Brain microvascular endothelial cell (primary cell): ENCODE results near the gene ARHGEF7.

Experiments used
- DNase-seq: peaks from one replicate; pipeline ENCODE4 v3.0.0-alpha.2; 2020
- H3K27ac ChIP-seq: fragments of 250-450 bp; sonication (Bioruptor Pico); 2 replicates; pipeline ENCODE4 v1.5.1; 2020; ENCODE audit warnings: mild to moderate bottlenecking, moderate library complexity
- H3K27me3 ChIP-seq: fragments of 250-450 bp; sonication (Bioruptor Pico); replicated peaks from 2 replicates; pipeline ENCODE4 v1.5.1; 2020; ENCODE audit warnings: mild to moderate bottlenecking
- H3K36me3 ChIP-seq: fragments of 250-450 bp; sonication (Bioruptor Pico); replicated peaks from 2 replicates; pipeline ENCODE4 v1.5.1; 2020; ENCODE audit warnings: mild to moderate bottlenecking
- H3K4me3 ChIP-seq: 2 replicates; pipeline ENCODE4 v1.5.1; 2011; ENCODE audit warnings: low read depth, mild to moderate bottlenecking, control low read depth, low read length, moderate library complexity
- in situ Hi-C: cut with HindIII; loops from 2 replicates; pipeline ENCODE4 v1.10.0; 2017; ENCODE audit warnings: low sequenced_read_pairs, low pct_ligation_motif_present
- TF ChIP-seq, protein P1 (sequence below): IDR thresholded peaks from 2 replicates; pipeline ENCODE4 v1.5.1; 2011; ENCODE audit warnings: low read depth, mild to moderate bottlenecking, moderate library complexity, low read length, control low read depth, inconsistent platforms; ENCODE audit errors: missing control alignments

Gene ARHGEF7

GRCh38 chr13:111316161-111316730 lies 201.1 kb downstream of the ARHGEF7 start:
- Histone ChIP-seq H3K4me3 (no peak overlapping the region), H3K36me3 (peaks cover 6% of the 10 kb centered on the region), H3K27ac (no peak overlapping the region), H3K27me3 (no peaks in the 10 kb centered on the region)
- in situ Hi-C loops = no loop called here
- TF ChIP-seq, protein P1, sequence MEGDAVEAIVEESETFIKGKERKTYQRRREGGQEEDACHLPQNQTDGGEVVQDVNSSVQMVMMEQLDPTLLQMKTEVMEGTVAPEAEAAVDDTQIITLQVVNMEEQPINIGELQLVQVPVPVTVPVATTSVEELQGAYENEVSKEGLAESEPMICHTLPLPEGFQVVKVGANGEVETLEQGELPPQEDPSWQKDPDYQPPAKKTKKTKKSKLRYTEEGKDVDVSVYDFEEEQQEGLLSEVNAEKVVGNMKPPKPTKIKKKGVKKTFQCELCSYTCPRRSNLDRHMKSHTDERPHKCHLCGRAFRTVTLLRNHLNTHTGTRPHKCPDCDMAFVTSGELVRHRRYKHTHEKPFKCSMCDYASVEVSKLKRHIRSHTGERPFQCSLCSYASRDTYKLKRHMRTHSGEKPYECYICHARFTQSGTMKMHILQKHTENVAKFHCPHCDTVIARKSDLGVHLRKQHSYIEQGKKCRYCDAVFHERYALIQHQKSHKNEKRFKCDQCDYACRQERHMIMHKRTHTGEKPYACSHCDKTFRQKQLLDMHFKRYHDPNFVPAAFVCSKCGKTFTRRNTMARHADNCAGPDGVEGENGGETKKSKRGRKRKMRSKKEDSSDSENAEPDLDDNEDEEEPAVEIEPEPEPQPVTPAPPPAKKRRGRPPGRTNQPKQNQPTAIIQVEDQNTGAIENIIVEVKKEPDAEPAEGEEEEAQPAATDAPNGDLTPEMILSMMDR = no peak
- no peak for DNase-seq

DNA sequence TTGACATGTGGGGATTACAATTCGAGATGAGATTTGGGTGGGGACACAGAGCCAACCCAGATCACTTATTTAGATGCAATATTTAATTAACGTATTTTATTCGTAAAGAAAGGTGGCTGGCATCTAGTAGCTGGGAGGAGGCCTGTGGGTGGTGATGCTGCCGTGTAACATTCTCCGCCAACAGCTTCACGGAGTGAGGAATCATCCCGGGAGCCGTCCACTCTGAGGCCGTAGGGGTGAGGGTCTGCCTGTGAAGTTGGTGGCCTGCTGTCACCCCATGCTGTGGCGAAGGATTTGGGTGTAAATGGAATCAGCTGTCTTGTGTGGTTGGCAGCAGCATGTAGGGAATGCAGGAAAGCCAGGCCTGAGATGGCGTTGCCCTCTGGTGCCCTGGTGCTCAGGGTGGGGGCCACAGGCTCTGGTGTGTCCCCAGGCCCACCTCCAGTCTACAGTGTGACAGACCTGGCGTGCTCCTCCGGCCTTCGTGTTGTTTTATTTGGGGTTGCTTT lies 202.0 kb downstream of the ARHGEF7 start:
- Histone ChIP-seq H3K4me3 (no peak overlapping the region), H3K36me3 (peaks cover 6% of the 10 kb centered on the region), H3K27ac (no peak overlapping the region), H3K27me3 (no peaks in the 10 kb centered on the region)
- no peak for DNase-seq
- in situ Hi-C loops = no loop called here
- TF ChIP-seq, protein P1 = no peak

- Histone ChIP-seq H3K27ac (no peak overlapping the region), H3K27me3 (no peaks in the 10 kb centered on the region), H3K36me3 (peaks cover 4% of the 10 kb centered on the region), H3K4me3 (no peak overlapping the region)
- in situ Hi-C loops = no loop called here
- TF ChIP-seq, protein P1 = no peak
- DNase-seq = no peak
Measured at GRCh38 chr13:111317571-111318345, 202.6 kb downstream of the ARHGEF7 start.

- Histone ChIP-seq H3K27me3 (no peaks in the 10 kb centered on the region), H3K36me3 (no peaks in the 10 kb centered on the region), H3K4me3 (no peak overlapping the region), H3K27ac (no peak overlapping the region)
- DNase-seq = no peak
- in situ Hi-C loops = no loop called here
- TF ChIP-seq, protein P1 = no peak
Measured at GRCh38 chr13:111318386-111318785, 203.3 kb downstream of the ARHGEF7 start.

- DNase-seq = no peak
- Histone ChIP-seq H3K27me3 (no peaks in the 10 kb centered on the region), H3K36me3 (no peaks in the 10 kb centered on the region), H3K27ac (no peak overlapping the region), H3K4me3 (no peak overlapping the region)
- in situ Hi-C loops = no loop called here
- TF ChIP-seq, protein P1 = no peak
Measured at GRCh38 chr13:111319521-111319920, 204.4 kb downstream of the ARHGEF7 start.
